WI38 (cell line): ENCODE data around the gene FAM3B.

Experiments
- H3K4me3 ChIP-seq: 2 replicates; pipeline ENCODE4 v1.5.1; 2011; ENCODE audit warnings: low read depth, mild to moderate bottlenecking, control low read depth, low read length
- CTCF ChIP-seq: IDR thresholded peaks from 2 replicates; pipeline ENCODE4 v1.5.1; 2012; ENCODE audit warnings: low read depth, mild to moderate bottlenecking, control low read depth, low read length

FAM3B gene

DNA sequence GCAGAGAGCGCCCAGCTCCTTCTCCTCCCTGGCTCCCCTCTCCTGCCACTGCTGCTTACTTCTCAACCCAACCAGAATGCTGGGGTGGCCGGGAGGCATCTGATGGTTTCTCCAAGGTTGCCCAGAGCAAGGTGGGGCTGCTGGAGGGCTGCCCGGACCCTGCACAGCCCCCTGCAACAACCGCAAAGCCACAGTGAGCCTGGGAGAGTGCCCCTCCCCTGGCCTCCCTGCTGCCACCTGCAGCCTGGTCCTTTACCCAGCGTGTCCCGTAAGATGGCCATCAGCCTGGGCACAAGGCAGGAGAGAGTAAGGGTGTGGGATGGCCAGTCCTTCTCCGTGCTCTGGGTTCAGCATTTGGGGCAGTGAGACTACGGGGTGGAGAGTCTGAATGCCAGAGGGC lies 62.2 kb downstream of the FAM3B start:
- H3K4me3 ChIP-seq: no peak overlapping the region
- TF ChIP-seq CTCF: no peak

DNA sequence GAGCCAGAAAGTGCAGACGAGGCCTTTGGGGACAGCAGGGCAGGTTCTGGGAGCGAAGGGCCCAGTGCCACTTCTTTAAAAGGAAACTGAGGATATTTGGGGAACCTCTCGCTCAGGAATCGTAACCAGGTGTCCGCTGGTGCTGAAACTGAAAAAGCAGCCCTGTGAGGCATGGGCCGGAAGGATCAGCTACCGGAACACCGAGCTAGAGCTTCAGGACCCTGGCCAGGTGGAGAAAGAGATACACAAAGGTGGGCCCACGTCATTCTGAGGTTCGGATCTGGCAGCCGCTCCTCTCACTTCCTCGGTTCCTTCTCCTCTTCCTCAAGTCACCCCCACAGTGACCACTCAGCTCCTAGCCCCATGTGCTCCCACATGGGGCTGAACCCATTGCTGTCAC lies 63.3 kb downstream of the FAM3B start:
- H3K4me3 ChIP-seq: no peak overlapping the region
- no peak for TF ChIP-seq CTCF

DNA sequence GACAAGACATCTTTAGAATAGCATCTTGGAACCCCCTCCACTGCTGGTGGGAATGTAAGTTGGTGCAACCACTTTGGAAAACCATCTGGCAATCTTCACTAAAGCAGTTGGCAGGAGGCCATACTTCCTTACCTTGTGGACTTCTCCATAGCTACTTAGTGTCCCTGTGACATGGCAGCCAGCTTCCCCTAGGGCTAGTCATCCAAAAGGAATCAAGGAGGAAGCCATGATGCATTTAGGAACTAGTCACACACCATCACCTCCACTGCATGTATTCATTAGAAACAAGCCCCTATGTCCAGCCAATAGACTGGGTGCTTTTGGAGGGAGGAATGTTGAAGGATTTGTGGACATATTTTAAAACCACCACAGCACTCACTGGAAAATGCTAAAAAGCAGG lies 65.1 kb downstream of the FAM3B start:
- H3K4me3 ChIP-seq: no peak overlapping the region
- TF ChIP-seq CTCF: no peak

DNA sequence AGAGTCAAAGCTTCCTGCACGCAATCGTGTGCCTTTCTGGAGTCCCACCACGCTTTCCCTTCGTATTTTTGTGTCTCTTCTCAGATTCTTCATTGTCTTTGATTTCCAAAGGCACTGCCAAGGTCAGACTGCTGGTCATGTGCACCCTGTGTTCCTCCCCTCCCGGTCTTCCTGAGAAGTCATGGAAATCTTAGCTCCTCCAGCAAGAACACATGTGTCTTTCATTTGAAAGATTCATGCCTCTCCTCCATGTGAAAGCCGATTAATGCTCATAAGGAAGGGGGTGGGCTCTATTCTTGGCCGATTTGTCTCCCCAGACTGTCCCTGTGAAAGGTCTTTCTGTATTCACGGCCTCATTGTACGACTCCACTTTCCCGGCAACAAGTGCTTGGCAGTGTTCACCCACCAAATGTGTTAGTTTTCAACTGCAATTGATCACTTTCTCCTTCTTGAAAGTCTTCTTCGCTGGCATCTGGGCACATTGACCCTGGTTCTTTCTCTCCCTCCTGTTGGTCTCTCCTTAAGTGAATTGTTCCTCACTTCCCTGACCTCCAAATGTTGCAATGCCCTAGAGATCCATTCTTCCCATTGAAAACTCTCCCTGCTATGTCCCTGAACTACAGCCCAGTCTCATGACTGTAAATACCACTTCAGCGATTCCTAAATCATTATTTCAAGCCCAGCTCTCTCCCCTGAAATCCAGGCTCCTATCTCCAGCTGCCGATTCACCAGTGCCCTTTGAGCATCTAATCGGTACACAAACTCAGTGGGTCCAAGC lies 70.6 kb downstream of the FAM3B start:
- H3K4me3 ChIP-seq: no peak overlapping the region
- TF ChIP-seq CTCF: no peak

DNA sequence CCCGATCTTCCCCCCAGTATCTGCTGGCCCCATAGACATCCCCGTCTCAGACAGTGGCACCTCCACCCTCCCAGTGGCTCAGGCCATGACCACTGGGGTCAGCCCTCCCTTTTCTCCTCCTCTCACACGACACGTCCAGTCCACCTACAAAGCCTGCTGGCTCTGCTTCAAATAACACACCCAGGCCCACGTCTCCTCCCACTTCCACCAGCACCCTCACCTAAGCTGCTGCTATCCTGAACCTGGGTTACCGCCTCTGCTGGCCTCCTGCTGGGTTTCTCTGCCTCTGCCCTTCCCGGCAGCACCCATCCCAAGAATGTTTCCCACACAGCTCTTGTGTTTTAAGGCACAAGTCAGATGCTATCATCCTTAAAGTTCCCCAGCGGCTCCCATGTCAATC lies 71.2 kb downstream of the FAM3B start:
- H3K4me3 ChIP-seq: no peak overlapping the region
- TF ChIP-seq CTCF: no peak

GRCh38 chr21:41388259-41388658 lies 71.7 kb downstream of the FAM3B start:
- no peak for TF ChIP-seq CTCF
- no peak overlapping the region for H3K4me3 ChIP-seq

- H3K4me3 ChIP-seq: no peak overlapping the region
- TF ChIP-seq CTCF: no peak
These were observed 73.5 kb downstream of the FAM3B start for GRCh38 chr21:41390043-41390639.
